OCI-LY3 (cell line): Measurements from ENCODE around the gene FAM161B.
"Not testable (repeated sequence)": the region's sequence is repeated elsewhere in the genome, so short reads cannot be mapped to it uniquely, and the experiment has no call there.

Source experiments
- H2AFZ ChIP-seq: fragments of 200-600, 300-600 bp; shearing (Covaris generic); 2 replicates; pipeline ENCODE4 v1.6.0; 2014; ENCODE audit warnings: antibody characterized with exemption, low read depth, low read length
- H3K27ac ChIP-seq: fragments of 200-600, 300-600 bp; sonication (generic); 2 replicates; pipeline ENCODE4 v1.5.1; 2014; ENCODE audit warnings: mild to moderate bottlenecking, low read length, moderate library complexity, mixed read lengths
- H3K27me3 ChIP-seq: fragments of 200-600, 300-600 bp; sonication (generic); 2 replicates; pipeline ENCODE4 v1.6.1; 2014; ENCODE audit warnings: low read depth, low read length, mixed read lengths
- H3K36me3 ChIP-seq: fragments of 200-600, 300-600 bp; sonication (generic); replicated peaks from 2 replicates; pipeline ENCODE3; 2014; ENCODE audit warnings: low read depth, low read length, mixed read lengths
- H3K4me1 ChIP-seq: fragments of 300-600, 200-600 bp; sonication (generic); 2 replicates; pipeline ENCODE4 v1.6.1; 2014; ENCODE audit warnings: low read length, mixed read lengths
- H3K4me2 ChIP-seq: fragments of 200-600, 300-600 bp; sonication (generic); 2 replicates; pipeline ENCODE4 v1.6.1; 2014; ENCODE audit warnings: low read length, mixed read lengths
- H3K4me3 ChIP-seq: fragments of 300-600, 200-600 bp; sonication (generic); 2 replicates; pipeline ENCODE4 v1.5.1; 2014; ENCODE audit warnings: antibody characterized with exemption, mild to moderate bottlenecking, low read length, moderate library complexity
- H3K79me2 ChIP-seq: fragments of 300-600, 200-600 bp; shearing (Covaris generic); 2 replicates; pipeline ENCODE4 v1.6.1; 2014; ENCODE audit warnings: mild to moderate bottlenecking, low read length, mixed read lengths
- H3K9ac ChIP-seq: fragments of 300-600, 200-600 bp; shearing (Covaris generic); 2 replicates; pipeline ENCODE4 v1.6.0; 2014; ENCODE audit warnings: mild to moderate bottlenecking, low read length, moderate library complexity
- H3K9me3 ChIP-seq: fragments of 200-600, 300-600 bp; shearing (Covaris generic); 2 replicates; pipeline ENCODE4 v1.6.1; 2014; ENCODE audit warnings: low read length, mixed read lengths; ENCODE audit not compliant: insufficient read depth
- H4K20me1 ChIP-seq: fragments of 200-600, 300-600 bp; sonication (generic); 2 replicates; pipeline ENCODE4 v1.6.1; 2016; ENCODE audit warnings: low read length, mixed read lengths; ENCODE audit not compliant: insufficient read depth
- CTCF ChIP-seq: fragments of 200-600, 300-600 bp; sonication (generic); IDR thresholded peaks from 2 replicates; pipeline ENCODE4 v1.5.1; 2014; ENCODE audit warnings: antibody characterized with exemption, low read length, low read depth
- EZH2phosphoT487 ChIP-seq: fragments of 200-600 bp; shearing (Covaris generic); IDR thresholded peaks from 2 replicates; pipeline ENCODE4 v1.6.1; 2018; ENCODE audit warnings: antibody characterized with exemption, mixed run types, low read depth

FAM161B gene

DNA sequence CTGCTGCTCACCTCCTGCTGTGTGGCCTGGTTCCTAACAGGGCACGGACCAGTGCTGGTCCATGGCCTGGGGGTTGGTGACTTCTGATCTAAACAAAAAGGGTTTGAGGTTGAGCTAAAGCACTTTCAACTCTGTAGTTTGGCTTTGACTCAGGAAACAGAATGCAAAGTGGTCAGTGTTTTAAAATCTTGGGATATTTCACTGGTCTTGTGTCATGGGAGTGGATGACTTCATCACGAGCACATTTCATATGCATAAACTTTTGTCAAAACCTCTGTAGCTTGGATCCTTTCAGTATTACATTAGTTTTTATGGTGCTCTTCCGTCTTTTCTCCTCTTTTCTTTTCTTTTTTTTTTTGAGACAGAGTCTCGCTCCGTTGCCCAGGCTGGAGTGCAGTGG is 25.6 kb downstream of the FAM161B start:
- no peak overlapping the region for H2AFZ ChIP-seq
- H3K27ac ChIP-seq = no peak overlapping the region
- no peaks in the 10 kb centered on the region for H3K79me2 ChIP-seq
- H3K9ac ChIP-seq = no peak overlapping the region
- TF ChIP-seq CTCF (no peak), EZH2phosphoT487 (no peak)
- no peaks in the 10 kb centered on the region for H3K9me3 ChIP-seq
- no peaks in the 10 kb centered on the region for H4K20me1 ChIP-seq
- H3K27me3 ChIP-seq = no peaks in the 10 kb centered on the region
- H3K36me3 ChIP-seq = peaks cover 52% of the 10 kb centered on the region
- H3K4me1 ChIP-seq = no peaks in the 10 kb centered on the region
- no peak overlapping the region for H3K4me3 ChIP-seq
- no peak overlapping the region for H3K4me2 ChIP-seq

DNA sequence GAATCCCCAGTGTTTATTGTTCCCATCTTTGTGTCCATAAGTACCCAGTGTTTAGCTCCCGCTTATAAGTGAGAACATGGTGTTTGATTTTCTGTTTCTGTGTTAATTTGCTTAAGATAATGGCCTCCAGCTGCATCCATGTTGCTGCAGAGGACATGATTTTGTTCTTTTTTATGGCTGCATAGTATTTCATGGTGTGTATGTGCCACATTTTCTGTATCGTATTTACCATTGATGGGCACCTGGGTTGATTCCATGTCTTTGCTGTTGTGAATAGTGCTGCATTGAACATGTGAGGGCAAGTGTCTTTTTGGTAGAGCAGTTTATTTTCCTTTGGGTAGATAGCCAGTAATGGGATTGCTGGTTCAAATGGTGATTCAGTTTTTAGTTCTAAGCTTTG is 30.4 kb downstream of the FAM161B start:
- not testable (repeated sequence) for H3K4me2 ChIP-seq, H3K4me1 ChIP-seq, H3K9me3 ChIP-seq, H2AFZ ChIP-seq, H3K79me2 ChIP-seq, H4K20me1 ChIP-seq, H3K9ac ChIP-seq, H3K27ac ChIP-seq, H3K4me3 ChIP-seq, H3K27me3 ChIP-seq
- H3K36me3 ChIP-seq = peaks cover 34% of the 10 kb centered on the region

GRCh38 chr14:73916324-73916723 is 33.6 kb downstream of the FAM161B start:
- H2AFZ ChIP-seq = no peak overlapping the region
- H3K36me3 ChIP-seq = peaks cover 21% of the 10 kb centered on the region
- H3K27me3 ChIP-seq = no peaks in the 10 kb centered on the region
- TF ChIP-seq EZH2phosphoT487 (no peak), CTCF (no peak)
- no peak overlapping the region for H3K4me3 ChIP-seq
- no peak overlapping the region for H3K9ac ChIP-seq
- H4K20me1 ChIP-seq = peaks cover 4% of the 10 kb centered on the region; the same call in 1 of the 2 replicates
- H3K4me2 ChIP-seq = no peak overlapping the region
- no peaks in the 10 kb centered on the region for H3K4me1 ChIP-seq
- no peaks in the 10 kb centered on the region; the same call in 1 of the 2 replicates for H3K79me2 ChIP-seq
- H3K27ac ChIP-seq = no peak overlapping the region
- H3K9me3 ChIP-seq = no peaks in the 10 kb centered on the region

GRCh38 chr14:73913256-73913655 is 36.6 kb downstream of the FAM161B start:
- no peak overlapping the region for H3K27ac ChIP-seq
- H2AFZ ChIP-seq = no peak overlapping the region
- H3K9me3 ChIP-seq = no peaks in the 10 kb centered on the region
- H3K4me1 ChIP-seq = no peaks in the 10 kb centered on the region
- H3K4me2 ChIP-seq = no peak overlapping the region
- no peak overlapping the region for H3K9ac ChIP-seq
- H3K36me3 ChIP-seq = peaks cover 19% of the 10 kb centered on the region
- H3K79me2 ChIP-seq = no peaks in the 10 kb centered on the region; the same call in 1 of the 2 replicates
- H3K4me3 ChIP-seq = no peak overlapping the region
- TF ChIP-seq CTCF (no peak), EZH2phosphoT487 (no peak)
- no peaks in the 10 kb centered on the region for H3K27me3 ChIP-seq
- peaks cover 4% of the 10 kb centered on the region; the same call in 1 of the 2 replicates for H4K20me1 ChIP-seq

GRCh38 chr14:73909681-73910080 is 40.2 kb downstream of the FAM161B start:
- no peak overlapping the region for H3K27ac ChIP-seq
- H3K36me3 ChIP-seq = peaks cover 36% of the 10 kb centered on the region
- H4K20me1 ChIP-seq = no peaks in the 10 kb centered on the region
- TF ChIP-seq EZH2phosphoT487 (no peak), CTCF (no peak)
- H3K4me2 ChIP-seq = no peak overlapping the region
- H3K9ac ChIP-seq = no peak overlapping the region
- no peaks in the 10 kb centered on the region for H3K27me3 ChIP-seq
- no peaks in the 10 kb centered on the region for H3K9me3 ChIP-seq
- H3K4me1 ChIP-seq = no peaks in the 10 kb centered on the region
- H2AFZ ChIP-seq = no peak overlapping the region
- no peak overlapping the region for H3K4me3 ChIP-seq
- H3K79me2 ChIP-seq = no peaks in the 10 kb centered on the region
